ENCODE results near the gene ATAT1. TPM values are rescaled to one million over a fixed set of nuclear protein-coding genes. Genes with fewer than 3 reads are reported as not detected.

ATAT1 gene
- total and polyA plus RNA-seq, 2 of the 13 experiments (the other 11 are each of a cell fraction or from before 2014, with no cell fraction given): 9.2 to 23.6 TPM

DNA sequence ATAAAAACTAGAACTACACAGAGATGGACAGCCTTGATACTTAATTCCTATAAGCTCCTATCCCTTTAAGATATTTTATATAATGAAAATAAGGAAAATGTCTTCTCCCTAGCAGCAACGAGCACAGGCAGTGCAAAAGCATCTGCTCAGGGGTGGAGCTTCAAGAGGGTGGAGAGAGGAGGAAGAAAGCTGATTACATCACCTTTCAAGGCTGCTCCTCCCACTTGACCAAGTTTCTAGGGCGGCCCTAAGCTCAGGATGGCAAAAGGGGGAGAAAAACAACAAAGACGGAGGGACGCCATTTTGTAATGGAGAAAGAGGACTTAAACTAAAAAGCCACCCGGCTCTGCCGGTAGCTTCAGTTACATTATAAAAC, 11.8 kb upstream of the ATAT1 start (continued):
- TF ChIP-seq, protein P1, sequence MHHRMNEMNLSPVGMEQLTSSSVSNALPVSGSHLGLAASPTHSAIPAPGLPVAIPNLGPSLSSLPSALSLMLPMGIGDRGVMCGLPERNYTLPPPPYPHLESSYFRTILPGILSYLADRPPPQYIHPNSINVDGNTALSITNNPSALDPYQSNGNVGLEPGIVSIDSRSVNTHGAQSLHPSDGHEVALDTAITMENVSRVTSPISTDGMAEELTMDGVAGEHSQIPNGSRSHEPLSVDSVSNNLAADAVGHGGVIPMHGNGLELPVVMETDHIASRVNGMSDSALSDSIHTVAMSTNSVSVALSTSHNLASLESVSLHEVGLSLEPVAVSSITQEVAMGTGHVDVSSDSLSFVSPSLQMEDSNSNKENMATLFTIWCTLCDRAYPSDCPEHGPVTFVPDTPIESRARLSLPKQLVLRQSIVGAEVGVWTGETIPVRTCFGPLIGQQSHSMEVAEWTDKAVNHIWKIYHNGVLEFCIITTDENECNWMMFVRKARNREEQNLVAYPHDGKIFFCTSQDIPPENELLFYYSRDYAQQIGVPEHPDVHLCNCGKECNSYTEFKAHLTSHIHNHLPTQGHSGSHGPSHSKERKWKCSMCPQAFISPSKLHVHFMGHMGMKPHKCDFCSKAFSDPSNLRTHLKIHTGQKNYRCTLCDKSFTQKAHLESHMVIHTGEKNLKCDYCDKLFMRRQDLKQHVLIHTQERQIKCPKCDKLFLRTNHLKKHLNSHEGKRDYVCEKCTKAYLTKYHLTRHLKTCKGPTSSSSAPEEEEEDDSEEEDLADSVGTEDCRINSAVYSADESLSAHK (CRISPR knock-in tag; IDR thresholded peaks at IDR 0.05; ENCODE audit: borderline replicate concordance): no peak
- no peak for TF ChIP-seq ZNF543 (CRISPR knock-in tag; IDR thresholded peaks at IDR 0.05)
- TF ChIP-seq, protein P2, sequence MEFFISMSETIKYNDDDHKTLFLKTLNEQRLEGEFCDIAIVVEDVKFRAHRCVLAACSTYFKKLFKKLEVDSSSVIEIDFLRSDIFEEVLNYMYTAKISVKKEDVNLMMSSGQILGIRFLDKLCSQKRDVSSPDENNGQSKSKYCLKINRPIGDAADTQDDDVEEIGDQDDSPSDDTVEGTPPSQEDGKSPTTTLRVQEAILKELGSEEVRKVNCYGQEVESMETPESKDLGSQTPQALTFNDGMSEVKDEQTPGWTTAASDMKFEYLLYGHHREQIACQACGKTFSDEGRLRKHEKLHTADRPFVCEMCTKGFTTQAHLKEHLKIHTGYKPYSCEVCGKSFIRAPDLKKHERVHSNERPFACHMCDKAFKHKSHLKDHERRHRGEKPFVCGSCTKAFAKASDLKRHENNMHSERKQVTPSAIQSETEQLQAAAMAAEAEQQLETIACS (CRISPR knock-in tag; IDR thresholded peaks at IDR 0.05): no peak
- TF ChIP-seq MTF2 (CRISPR knock-in tag; IDR thresholded peaks at IDR 0.05; ENCODE audit: borderline replicate concordance): no peak
- TF ChIP-seq SRSF9 (IDR thresholded peaks at IDR 0.05; ENCODE audit: borderline replicate concordance, insufficient read depth, low read depth, low read length, poor library complexity, severe bottlenecking): no peak
- no peak; the same call in 1 of the 2 replicates for TF ChIP-seq RARG (CRISPR knock-in tag; IDR thresholded peaks at IDR 0.05; ENCODE audit: low read depth)
- no peak for TF ChIP-seq ZNF780A (CRISPR knock-in tag; IDR thresholded peaks at IDR 0.05)
- no peak for TF ChIP-seq ISX (CRISPR knock-in tag; conservative IDR thresholded peaks at IDR 0.05)
- no peak for TF ChIP-seq KDM5A (IDR thresholded peaks at IDR 0.05; ENCODE audit: borderline replicate concordance, low read length)
- TF ChIP-seq NFATC3 (CRISPR knock-in tag; IDR thresholded peaks at IDR 0.05): no peak
- no peak for TF ChIP-seq SMAD9 (CRISPR knock-in tag; IDR thresholded peaks at IDR 0.05)
- TF ChIP-seq, protein P3, sequence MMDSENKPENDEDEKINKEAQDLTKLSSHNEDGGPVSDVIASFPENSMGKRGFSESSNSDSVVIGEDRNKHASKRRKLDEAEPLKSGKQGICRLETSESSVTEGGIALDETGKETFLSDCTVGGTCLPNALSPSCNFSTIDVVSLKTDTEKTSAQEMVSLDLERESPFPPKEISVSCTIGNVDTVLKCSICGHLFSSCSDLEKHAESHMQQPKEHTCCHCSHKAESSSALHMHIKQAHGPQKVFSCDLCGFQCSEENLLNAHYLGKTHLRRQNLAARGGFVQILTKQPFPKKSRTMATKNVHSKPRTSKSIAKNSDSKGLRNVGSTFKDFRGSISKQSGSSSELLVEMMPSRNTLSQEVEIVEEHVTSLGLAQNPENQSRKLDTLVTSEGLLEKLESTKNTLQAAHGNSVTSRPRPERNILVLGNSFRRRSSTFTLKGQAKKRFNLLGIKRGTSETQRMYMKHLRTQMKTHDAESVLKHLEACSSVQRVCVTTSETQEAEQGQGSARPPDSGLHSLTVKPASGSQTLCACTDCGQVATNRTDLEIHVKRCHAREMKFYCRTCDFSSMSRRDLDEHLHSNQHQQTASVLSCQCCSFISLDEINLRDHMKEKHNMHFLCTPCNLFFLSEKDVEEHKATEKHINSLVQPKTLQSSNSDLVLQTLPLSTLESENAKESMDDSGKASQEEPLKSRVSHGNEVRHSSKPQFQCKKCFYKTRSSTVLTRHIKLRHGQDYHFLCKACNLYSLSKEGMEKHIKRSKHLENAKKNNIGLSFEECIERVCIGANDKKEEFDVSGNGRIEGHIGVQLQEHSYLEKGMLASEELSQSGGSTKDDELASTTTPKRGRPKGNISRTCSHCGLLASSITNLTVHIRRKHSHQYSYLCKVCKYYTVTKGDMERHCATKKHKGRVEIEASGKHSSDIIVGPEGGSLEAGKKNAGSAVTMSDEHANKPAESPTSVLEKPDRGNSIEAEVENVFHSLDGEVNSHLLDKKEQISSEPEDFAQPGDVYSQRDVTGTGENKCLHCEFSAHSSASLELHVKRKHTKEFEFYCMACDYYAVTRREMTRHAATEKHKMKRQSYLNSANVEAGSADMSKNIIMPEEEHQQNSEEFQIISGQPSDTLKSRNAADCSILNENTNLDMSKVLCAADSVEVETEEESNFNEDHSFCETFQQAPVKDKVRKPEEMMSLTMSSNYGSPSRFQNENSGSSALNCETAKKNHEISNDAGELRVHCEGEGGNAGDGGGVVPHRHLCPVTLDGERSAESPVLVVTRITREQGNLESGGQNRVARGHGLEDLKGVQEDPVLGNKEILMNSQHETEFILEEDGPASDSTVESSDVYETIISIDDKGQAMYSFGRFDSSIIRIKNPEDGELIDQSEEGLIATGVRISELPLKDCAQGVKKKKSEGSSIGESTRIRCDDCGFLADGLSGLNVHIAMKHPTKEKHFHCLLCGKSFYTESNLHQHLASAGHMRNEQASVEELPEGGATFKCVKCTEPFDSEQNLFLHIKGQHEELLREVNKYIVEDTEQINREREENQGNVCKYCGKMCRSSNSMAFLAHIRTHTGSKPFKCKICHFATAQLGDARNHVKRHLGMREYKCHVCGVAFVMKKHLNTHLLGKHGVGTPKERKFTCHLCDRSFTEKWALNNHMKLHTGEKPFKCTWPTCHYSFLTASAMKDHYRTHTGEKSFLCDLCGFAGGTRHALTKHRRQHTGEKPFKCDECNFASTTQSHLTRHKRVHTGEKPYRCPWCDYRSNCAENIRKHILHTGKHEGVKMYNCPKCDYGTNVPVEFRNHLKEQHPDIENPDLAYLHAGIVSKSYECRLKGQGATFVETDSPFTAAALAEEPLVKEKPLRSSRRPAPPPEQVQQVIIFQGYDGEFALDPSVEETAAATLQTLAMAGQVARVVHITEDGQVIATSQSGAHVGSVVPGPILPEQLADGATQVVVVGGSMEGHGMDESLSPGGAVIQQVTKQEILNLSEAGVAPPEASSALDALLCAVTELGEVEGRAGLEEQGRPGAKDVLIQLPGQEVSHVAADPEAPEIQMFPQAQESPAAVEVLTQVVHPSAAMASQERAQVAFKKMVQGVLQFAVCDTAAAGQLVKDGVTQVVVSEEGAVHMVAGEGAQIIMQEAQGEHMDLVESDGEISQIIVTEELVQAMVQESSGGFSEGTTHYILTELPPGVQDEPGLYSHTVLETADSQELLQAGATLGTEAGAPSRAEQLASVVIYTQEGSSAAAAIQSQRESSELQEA (CRISPR knock-in tag; IDR thresholded peaks at IDR 0.05; ENCODE audit: not compliant biosample characterization): no peak
- TF ChIP-seq, protein P4, sequence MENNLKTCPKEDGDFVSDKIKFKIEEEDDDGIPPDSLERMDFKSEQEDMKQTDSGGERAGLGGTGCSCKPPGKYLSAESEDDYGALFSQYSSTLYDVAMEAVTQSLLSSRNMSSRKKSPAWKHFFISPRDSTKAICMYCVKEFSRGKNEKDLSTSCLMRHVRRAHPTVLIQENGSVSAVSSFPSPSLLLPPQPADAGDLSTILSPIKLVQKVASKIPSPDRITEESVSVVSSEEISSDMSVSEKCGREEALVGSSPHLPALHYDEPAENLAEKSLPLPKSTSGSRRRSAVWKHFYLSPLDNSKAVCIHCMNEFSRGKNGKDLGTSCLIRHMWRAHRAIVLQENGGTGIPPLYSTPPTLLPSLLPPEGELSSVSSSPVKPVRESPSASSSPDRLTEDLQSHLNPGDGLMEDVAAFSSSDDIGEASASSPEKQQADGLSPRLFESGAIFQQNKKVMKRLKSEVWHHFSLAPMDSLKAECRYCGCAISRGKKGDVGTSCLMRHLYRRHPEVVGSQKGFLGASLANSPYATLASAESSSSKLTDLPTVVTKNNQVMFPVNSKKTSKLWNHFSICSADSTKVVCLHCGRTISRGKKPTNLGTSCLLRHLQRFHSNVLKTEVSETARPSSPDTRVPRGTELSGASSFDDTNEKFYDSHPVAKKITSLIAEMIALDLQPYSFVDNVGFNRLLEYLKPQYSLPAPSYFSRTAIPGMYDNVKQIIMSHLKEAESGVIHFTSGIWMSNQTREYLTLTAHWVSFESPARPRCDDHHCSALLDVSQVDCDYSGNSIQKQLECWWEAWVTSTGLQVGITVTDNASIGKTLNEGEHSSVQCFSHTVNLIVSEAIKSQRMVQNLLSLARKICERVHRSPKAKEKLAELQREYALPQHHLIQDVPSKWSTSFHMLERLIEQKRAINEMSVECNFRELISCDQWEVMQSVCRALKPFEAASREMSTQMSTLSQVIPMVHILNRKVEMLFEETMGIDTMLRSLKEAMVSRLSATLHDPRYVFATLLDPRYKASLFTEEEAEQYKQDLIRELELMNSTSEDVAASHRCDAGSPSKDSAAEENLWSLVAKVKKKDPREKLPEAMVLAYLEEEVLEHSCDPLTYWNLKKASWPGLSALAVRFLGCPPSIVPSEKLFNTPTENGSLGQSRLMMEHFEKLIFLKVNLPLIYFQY (CRISPR knock-in tag; IDR thresholded peaks at IDR 0.05; ENCODE audit: borderline replicate concordance): 0 out of 2 replicates have a peak, but pooled peaks have one; percentile 21
